Left ventricle myocardium superior (tissue), 1 donor: ENCODE results near the gene LINC01488. TPM values are rescaled to one million over a fixed set of nuclear protein-coding genes. Genes with fewer than 3 reads are reported as not detected.

Source experiments
- ATAC-seq: fragments of 200-7000 bp; cut with Tn5 transposase; one replicate; pipeline ENCODE4 v1.9.1; 2020; ENCODE audit warnings: mild to moderate bottlenecking, moderate library complexity
- DNase-seq: peaks from one replicate; pipeline ENCODE4 v3.0.0-alpha.2; 2020
- intact Hi-C: fragments of 100-400 bp; cut with micrococcal nuclease; formaldehyde crosslinking; loops from one replicate; pipeline ENCODE4 v1.11.0; 2022
- total RNA-seq: library from RNA; stranded (reverse); fragmentation: NEBNext Ultra II Directional; extraction: Animal tissue kit (Norgen Biotek cat#: 25700); gene quantifications from one replicate; pipeline ENCODE4 v1.2.1, GENCODE V29; 2021
- donor health status: DM: no; HTN: yes; CAD: no; lungs with severe emphysema.

LINC01488 gene
- total RNA-seq, 1 donor from 2014 or later = not detected

GRCh38 chr11:69537126-69537525 lies 55.7 kb downstream of the LINC01488 start:
- no peak for DNase-seq
- intact Hi-C loops = no loop called here
- ATAC-seq = no peak

- no peak for DNase-seq
- ATAC-seq = no peak
- intact Hi-C loops = no loop called here
Observed at GRCh38 chr11:69537855-69538640, 56.6 kb downstream of the LINC01488 start.

- peak; percentile 44 for ATAC-seq
- intact Hi-C loops = no loop called here
- no peak for DNase-seq
Observed at GRCh38 chr11:69538854-69539253, 57.4 kb downstream of the LINC01488 start.

- intact Hi-C loops = no loop called here
- ATAC-seq (peak; percentile 59), DNase-seq (no peak)
Observed at GRCh38 chr11:69539416-69540117, 58.1 kb downstream of the LINC01488 start.

GRCh38 chr11:69540118-69541000 lies 58.9 kb downstream of the LINC01488 start:
- intact Hi-C loops = no loop called here
- DNase-seq = peak; percentile 69
- peak; percentile 62 for ATAC-seq

- intact Hi-C loops = no loop called here
- DNase-seq (no peak), ATAC-seq (no peak)
Observed at GRCh38 chr11:69541001-69541285, 59.5 kb downstream of the LINC01488 start.

GRCh38 chr11:69541501-69542313 lies 60.2 kb downstream of the LINC01488 start:
- DNase-seq = no peak

GRCh38 chr11:69542314-69543168 lies 61.1 kb downstream of the LINC01488 start:
- intact Hi-C loops = no loop called here
- no peak for ATAC-seq
- no peak for DNase-seq

More at GRCh38 chr11:69541501-69542313, 60.2 kb downstream of the LINC01488 start:
- intact Hi-C loops = no loop called here
- peak; percentile 38 for ATAC-seq

Other genes with a start within 250 kb of the LINC01488 start
- gene MYEOV, start 187.5 kb upstream of the LINC01488 start, total RNA-seq = not detected
- gene CCND1, start 159.5 kb downstream of the LINC01488 start, total RNA-seq = 162 TPM
- gene LTO1, start 193.7 kb downstream of the LINC01488 start, total RNA-seq = 10.9 TPM
- not detected for gene FGF19, start 222.4 kb downstream of the LINC01488 start, total RNA-seq